ENCODE measurements around the gene CLDN18. TPM values are rescaled to one million over a fixed set of nuclear protein-coding genes. Genes with fewer than 3 reads are reported as not detected.

The CLDN18 gene
- total and polyA plus RNA-seq, 2 of the 8 experiments (the other 6 are each of a cell fraction or from before 2014, with no cell fraction given), result not detected

DNA sequence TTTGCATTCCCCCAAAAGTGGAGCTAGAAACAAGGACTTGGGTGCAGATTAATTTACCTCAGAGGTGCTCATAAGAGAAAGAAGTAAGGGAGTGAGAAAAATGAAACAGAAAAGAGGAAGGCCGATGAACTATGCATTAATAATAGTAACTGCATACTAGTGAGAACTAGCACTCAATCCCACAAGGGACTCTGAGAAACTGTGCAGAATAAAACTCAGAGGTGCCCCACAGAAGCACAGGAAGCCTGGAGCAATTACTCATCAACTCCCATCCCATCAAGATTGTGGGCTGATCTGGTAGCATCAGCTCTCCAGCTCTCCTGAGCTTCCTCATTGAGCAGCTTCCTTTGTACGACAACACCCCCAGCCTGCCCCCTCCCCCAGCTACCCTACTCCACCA lies 50.8 kb downstream of the CLDN18 start:
- Histone ChIP-seq H4K20me1 (replicated peaks in 1 of 2; ENCODE audit: control insufficient read depth in 1 of 2, insufficient read depth in 2 of 2, low read length in 2 of 2) (no peaks in the 10 kb centered on the region), H3K4ac (replicated peaks; ENCODE audit: insufficient read length, low read depth, low read length) (no peak overlapping the region), H2BK5ac (ENCODE audit: low read depth, low read length) (no peak overlapping the region), H3K23ac (ENCODE audit: insufficient read length) (no peak overlapping the region), H3K9ac (replicated peaks in 1 of 4; ENCODE audit: extremely low read depth in 1 of 4, low read depth in 3 of 4, low read length in 3 of 4) (no peak overlapping the region), H3K4me1 (replicated peaks in 1 of 4; ENCODE audit: control insufficient read depth in 3 of 4, insufficient read depth in 4 of 4, low read length in 3 of 4) (peaks cover 0 to 3% (median 1%) of the 10 kb centered on the region in 4 experiments; a peak in 3 of 7 replicates), H3K9me3 (ENCODE audit: insufficient read depth in 2 of 2, low read depth in 1 of 2, low read length in 1 of 2) (no peaks in the 10 kb centered on the region), H4K8ac (ENCODE audit: extremely low read depth, insufficient read depth, low read length) (no peak overlapping the region), H3K18ac (ENCODE audit: extremely low read depth, low read length) (no peak overlapping the region), H2AK5ac (ENCODE audit: low read depth, low read length) (no peak overlapping the region), H3K27ac (ENCODE audit: low read depth, low read length) (no peak overlapping the region), H3K14ac (ENCODE audit: insufficient read length) (no peak overlapping the region), H2BK120ac (replicated peaks; ENCODE audit: low read depth, low read length) (no peak overlapping the region), H2BK20ac (ENCODE audit: low read length) (no peak overlapping the region), H3K56ac (replicated peaks; ENCODE audit: insufficient read length, low read depth, low read length) (no peak overlapping the region), H3K79me1 (ENCODE audit: low read depth, low read length) (no peaks in the 10 kb centered on the region), H3K23me2 (ENCODE audit: low read depth, low read length) (no peaks in the 10 kb centered on the region), H3K27me3 (replicated peaks in 1 of 4; ENCODE audit: control insufficient read depth in 3 of 4, extremely low read depth in 1 of 4, insufficient read depth in 3 of 4, low read length in 3 of 4) (no peaks in the 10 kb centered on the region), H4K5ac (ENCODE audit: insufficient read length, low read depth, low read length) (no peak overlapping the region), H2BK15ac (ENCODE audit: low read length) (no peak overlapping the region), H3K4me2 (ENCODE audit: insufficient read depth in 1 of 2, low read depth in 2 of 2, low read length in 2 of 2) (no peak overlapping the region), H3K4me3 (ENCODE audit: extremely low read depth in 1 of 4, insufficient read depth in 2 of 4, low read depth in 3 of 4, low read length in 4 of 4) (no peak overlapping the region), H4K91ac (replicated peaks; ENCODE audit: insufficient read length, low read length) (no peak overlapping the region), H2BK12ac (ENCODE audit: low read depth, low read length) (no peak overlapping the region), H3K79me2 (ENCODE audit: control insufficient read depth in 1 of 2, insufficient read depth in 2 of 2, low read length in 2 of 2) (no peaks in the 10 kb centered on the region), H2AFZ (ENCODE audit: low read length) (no peak overlapping the region), H3K36me3 (ENCODE audit: control insufficient read depth in 2 of 4, insufficient read depth in 4 of 4, low read length in 3 of 4) (peaks cover 0 to 11% (median 5%) of the 10 kb centered on the region in 4 experiments; a peak in 5 of 8 replicates)
- FAIRE-seq (no peak), DNase-seq (ENCODE audit: low read depth in 1 of 2, low spot score in 2 of 2) (no peak)
- ChIA-PET POLR2A (ENCODE audit: partially characterized antibody) (no interaction called here), CTCF (ENCODE audit: partially characterized antibody) (interaction anchor here (1.0 to 16.3 kb wide), 5 partner anchors 9 to 58 kb away, joined by 3 to 232 read pairs (median 7); partner anchors contain the start of gene DZIP1L)
- WGBS, 2 experiments (ENCODE audit: extremely low coverage in 1 of 2, insufficient coverage in 1 of 2, insufficient read length in 1 of 2, insufficient replicate concordance in 2 of 2, low coverage in 1 of 2, low lambda C conversion rate in 2 of 2, missing lambda C conversion rate in 1 of 2), result 47% methylated on average over 2 of the region's 2 CpGs; no CpG with 5 or more reads in 1 of the 2 experiments
- no peak for TF ChIP-seq BACH1 (IDR thresholded peaks at IDR 0.05; ENCODE audit: low read length)
- TF ChIP-seq SIN3A (conservative IDR thresholded peaks at IDR 0.05 in 1 of 2, IDR thresholded peaks at IDR 0.05 in 1 of 2; ENCODE audit: low read depth in 1 of 2, low read length in 2 of 2), result no peak
- no peak for TF ChIP-seq EZH2 (IDR thresholded peaks at IDR 0.05; ENCODE audit: low read depth, low read length, severe bottlenecking)
- TF ChIP-seq RNF2 (IDR thresholded peaks at IDR 0.05; ENCODE audit: borderline replicate concordance, low read depth, low read length, missing control alignments, poor library complexity, severe bottlenecking), result no peak
- no peak for TF ChIP-seq POLR2AphosphoS5 (IDR thresholded peaks at IDR 0.05; ENCODE audit: low read depth, low read length)
- TF ChIP-seq RXRA (IDR thresholded peaks at IDR 0.05; ENCODE audit: insufficient read depth, low read depth, low read length), result no peak
- TF ChIP-seq NRF1 (IDR thresholded peaks at IDR 0.05; ENCODE audit: low read depth, low read length), result no peak
- TF ChIP-seq, protein P1, sequence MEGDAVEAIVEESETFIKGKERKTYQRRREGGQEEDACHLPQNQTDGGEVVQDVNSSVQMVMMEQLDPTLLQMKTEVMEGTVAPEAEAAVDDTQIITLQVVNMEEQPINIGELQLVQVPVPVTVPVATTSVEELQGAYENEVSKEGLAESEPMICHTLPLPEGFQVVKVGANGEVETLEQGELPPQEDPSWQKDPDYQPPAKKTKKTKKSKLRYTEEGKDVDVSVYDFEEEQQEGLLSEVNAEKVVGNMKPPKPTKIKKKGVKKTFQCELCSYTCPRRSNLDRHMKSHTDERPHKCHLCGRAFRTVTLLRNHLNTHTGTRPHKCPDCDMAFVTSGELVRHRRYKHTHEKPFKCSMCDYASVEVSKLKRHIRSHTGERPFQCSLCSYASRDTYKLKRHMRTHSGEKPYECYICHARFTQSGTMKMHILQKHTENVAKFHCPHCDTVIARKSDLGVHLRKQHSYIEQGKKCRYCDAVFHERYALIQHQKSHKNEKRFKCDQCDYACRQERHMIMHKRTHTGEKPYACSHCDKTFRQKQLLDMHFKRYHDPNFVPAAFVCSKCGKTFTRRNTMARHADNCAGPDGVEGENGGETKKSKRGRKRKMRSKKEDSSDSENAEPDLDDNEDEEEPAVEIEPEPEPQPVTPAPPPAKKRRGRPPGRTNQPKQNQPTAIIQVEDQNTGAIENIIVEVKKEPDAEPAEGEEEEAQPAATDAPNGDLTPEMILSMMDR (IDR thresholded peaks at IDR 0.05; ENCODE audit: control extremely low read depth in 1 of 3, insufficient read depth in 1 of 3, low read depth in 1 of 3, low read length in 3 of 3), result no peak
- TF ChIP-seq, protein P2, sequence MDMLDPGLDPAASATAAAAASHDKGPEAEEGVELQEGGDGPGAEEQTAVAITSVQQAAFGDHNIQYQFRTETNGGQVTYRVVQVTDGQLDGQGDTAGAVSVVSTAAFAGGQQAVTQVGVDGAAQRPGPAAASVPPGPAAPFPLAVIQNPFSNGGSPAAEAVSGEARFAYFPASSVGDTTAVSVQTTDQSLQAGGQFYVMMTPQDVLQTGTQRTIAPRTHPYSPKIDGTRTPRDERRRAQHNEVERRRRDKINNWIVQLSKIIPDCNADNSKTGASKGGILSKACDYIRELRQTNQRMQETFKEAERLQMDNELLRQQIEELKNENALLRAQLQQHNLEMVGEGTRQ (IDR thresholded peaks at IDR 0.05; ENCODE audit: low read length), result no peak
- TF ChIP-seq MAFK (IDR thresholded peaks at IDR 0.05; ENCODE audit: low read depth, low read length), result no peak
